Prostate gland (tissue), 2 donors: ENCODE results near the gene MRPL44. TPM values are rescaled to one million over a fixed set of nuclear protein-coding genes. Genes with fewer than 3 reads are reported as not detected.

Experiments
- DNase-seq: peaks from one replicate; pipeline ENCODE4 v3.0.0-alpha.2; 2019; ENCODE audit warnings: low spot score
- H3K27ac ChIP-seq, 2 donors: fragments of 200-600 bp; sonication (generic); 2 replicates each; pipeline ENCODE4 v1.5.1; 2017 to 2019
- H3K27me3 ChIP-seq: fragments of 200-600 bp; sonication (generic); replicated peaks from 2 replicates; pipeline ENCODE4 v1.5.1; 2019; ENCODE audit not compliant: insufficient read depth
- H3K36me3 ChIP-seq, 2 donors: fragments of 200-600 bp; sonication (generic); 1 replicate in 1 of 2; 2 replicates in 1 of 2; pipeline versions ENCODE4 v1.5.1 to v1.8.1; 2017 to 2019
- H3K4me1 ChIP-seq: fragments of 200-600 bp; sonication (generic); replicated peaks from 2 replicates; pipeline ENCODE4 v1.5.1; 2019
- H3K4me3 ChIP-seq, 2 donors: fragments of 200-600 bp; sonication (generic); 2 replicates each; pipeline ENCODE4 v1.5.1; 2017 to 2019
- H3K9me3 ChIP-seq: fragments of 200-600 bp; sonication (generic); 2 replicates; pipeline ENCODE4 v1.5.1; 2017
- POLR2A ChIP-seq: fragments of 450-650 bp; IDR thresholded peaks from one replicate; pipeline ENCODE4 v1.6.1; 2016; ENCODE audit warnings: antibody characterized with exemption, mild to moderate bottlenecking
- POLR2AphosphoS5 ChIP-seq: sonication (generic); formaldehyde crosslinking; IDR thresholded peaks from one replicate; pipeline ENCODE4 v1.6.1; 2017; ENCODE audit warnings: antibody characterized with exemption
- WGBS: methylation state at CpG from one replicate; pipeline ENCODE4 v1.1.5; 2018; 5-methylcytosine and 5-hydroxymethylcytosine counted together
- intact Hi-C: fragments of 100-400 bp; cut with DNase I; formaldehyde crosslinking; loops from one replicate; pipeline ENCODE4 v1.14.2; 2022
- total RNA-seq, 2 donors: library from RNA; depleted of rRNA; stranded (reverse); fragments of >200 nt; gene quantifications; one replicate each; pipeline ENCODE4 v1.1.0, GENCODE V29; 2016
- TF ChIP-seq, protein P1 (sequence below), 4 experiments: fragments of 200-600 bp in 2 of 4; fragments of 450-650 bp in 2 of 4; sonication (generic) in 2 of 4; IDR thresholded peaks; 1 replicate in 3 of 4; 2 replicates in 1 of 4; pipeline ENCODE4 v1.5.1; 2016 to 2019; ENCODE audit warnings: antibody characterized with exemption in 4 of 4, mild to moderate bottlenecking in 2 of 4, moderate library complexity in 2 of 4

The MRPL44 gene
- total RNA-seq, 2 donors from 2014 or later: 33.1 to 33.5 TPM

DNA sequence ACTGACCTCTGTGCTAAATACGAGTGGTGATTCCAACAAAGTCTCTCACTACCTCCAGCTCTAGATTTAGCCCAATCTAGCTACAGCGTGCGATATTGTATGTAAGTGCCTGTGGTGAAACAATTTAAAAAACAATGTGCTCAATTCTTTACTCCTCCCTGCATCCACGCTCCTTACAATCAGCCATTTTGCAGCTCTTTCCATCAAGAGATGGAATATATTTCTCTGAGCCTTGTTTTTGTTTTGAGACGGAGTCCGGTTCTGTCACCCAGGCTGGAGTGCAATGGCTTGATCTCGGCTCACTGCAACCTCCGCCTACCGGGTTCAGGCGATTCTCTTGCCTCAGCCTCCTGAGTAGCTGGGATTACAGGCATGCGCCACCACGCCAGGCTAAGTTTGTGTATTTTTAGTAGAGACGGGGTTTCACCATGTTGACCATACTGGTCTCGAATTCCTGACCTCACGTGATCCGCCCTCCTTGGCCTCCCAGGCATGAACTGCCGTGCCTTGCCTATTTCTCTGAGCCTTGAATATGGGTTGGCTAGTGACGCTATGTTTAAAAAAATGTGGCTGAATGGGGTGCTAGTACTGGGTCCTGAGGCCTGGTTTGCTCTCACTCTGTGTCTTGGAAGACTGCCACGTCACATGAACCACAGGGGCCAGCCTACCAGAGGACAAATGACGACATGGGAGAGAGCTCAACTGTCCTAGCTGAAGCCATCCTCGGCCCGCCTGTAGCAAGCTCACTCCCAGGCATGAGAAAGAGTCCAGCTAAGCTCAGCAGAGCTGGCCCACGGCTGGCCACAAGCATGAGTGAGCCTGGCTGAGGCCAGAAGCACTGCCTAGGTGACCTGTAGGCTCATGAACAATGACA is 26.9 kb upstream of the MRPL44 start:
- Histone ChIP-seq H3K4me1 (no peaks in the 10 kb centered on the region), H3K27ac (no peak overlapping the region), H3K36me3 (no peaks in the 10 kb centered on the region), H3K27me3 (no peaks in the 10 kb centered on the region), H3K4me3 (no peak overlapping the region), H3K9me3 (no peaks in the 10 kb centered on the region)
- no peak for DNase-seq
- intact Hi-C loops: no loop called here
- TF ChIP-seq POLR2A (no peak), POLR2AphosphoS5 (no peak)
- TF ChIP-seq, protein P1, sequence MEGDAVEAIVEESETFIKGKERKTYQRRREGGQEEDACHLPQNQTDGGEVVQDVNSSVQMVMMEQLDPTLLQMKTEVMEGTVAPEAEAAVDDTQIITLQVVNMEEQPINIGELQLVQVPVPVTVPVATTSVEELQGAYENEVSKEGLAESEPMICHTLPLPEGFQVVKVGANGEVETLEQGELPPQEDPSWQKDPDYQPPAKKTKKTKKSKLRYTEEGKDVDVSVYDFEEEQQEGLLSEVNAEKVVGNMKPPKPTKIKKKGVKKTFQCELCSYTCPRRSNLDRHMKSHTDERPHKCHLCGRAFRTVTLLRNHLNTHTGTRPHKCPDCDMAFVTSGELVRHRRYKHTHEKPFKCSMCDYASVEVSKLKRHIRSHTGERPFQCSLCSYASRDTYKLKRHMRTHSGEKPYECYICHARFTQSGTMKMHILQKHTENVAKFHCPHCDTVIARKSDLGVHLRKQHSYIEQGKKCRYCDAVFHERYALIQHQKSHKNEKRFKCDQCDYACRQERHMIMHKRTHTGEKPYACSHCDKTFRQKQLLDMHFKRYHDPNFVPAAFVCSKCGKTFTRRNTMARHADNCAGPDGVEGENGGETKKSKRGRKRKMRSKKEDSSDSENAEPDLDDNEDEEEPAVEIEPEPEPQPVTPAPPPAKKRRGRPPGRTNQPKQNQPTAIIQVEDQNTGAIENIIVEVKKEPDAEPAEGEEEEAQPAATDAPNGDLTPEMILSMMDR (IDR thresholded peaks at IDR 0.05): no peak
- 78% methylated on average over 23 of the region's 23 CpGs for WGBS

DNA sequence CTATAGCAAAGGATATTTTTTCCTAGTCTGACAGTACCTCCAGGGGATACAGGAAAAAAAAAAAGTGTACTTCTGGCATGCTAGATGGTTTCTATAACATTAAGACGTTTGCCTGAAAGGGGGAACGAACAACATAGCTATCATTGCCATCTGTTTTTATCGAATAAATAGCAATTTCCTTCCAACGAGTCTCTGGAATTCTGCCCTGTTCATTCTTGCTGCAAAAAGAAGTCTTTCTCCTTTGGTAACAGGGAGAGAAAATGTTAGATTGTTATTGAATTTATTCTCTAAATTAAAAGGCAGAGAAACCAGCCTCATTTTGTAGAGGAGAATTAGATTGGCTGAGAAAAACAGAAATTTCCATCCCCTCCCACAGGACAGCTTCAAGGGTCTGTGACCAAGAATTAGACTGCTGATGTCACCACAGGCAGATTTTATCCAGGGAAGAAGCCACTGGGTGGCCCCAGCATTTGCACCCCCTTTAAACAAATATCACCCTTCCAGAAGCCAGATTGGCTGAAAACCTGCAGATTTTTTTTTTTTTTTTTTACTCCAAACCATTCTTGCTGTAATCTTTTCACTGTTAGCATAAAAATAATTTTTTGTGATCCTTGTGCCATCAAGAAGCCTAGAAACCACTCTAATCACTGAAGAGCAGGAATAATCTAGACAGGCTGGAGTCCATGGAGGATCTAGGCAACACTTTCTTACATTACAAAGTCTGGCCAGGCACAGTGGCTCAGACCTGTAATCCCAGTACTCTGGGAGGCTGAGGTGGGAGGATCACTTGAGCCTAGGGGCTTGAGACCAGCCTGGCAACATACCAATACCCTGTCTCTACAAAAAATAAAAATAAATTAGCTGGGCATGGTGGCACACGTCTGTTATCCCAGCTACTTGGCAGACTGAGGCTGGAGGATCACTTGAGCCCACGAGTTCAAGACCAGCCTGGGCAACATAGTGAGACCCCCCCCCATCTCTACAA is 24.2 kb upstream of the MRPL44 start:
- H3K4me1 ChIP-seq: peaks cover 4% of the 10 kb centered on the region
- WGBS: 37% methylated on average over 6 of the region's 6 CpGs
- no peaks in the 10 kb centered on the region for H3K9me3 ChIP-seq
- TF ChIP-seq, protein P1 (IDR thresholded peaks at IDR 0.05): no peak
- TF ChIP-seq POLR2A: no peak
- no peak for TF ChIP-seq POLR2AphosphoS5
- intact Hi-C loops: no loop called here
- H3K36me3 ChIP-seq: no peaks in the 10 kb centered on the region
- no peak overlapping the region for H3K27ac ChIP-seq
- H3K4me3 ChIP-seq: no peak overlapping the region
- no peaks in the 10 kb centered on the region for H3K27me3 ChIP-seq
- DNase-seq: no peak

DNA sequence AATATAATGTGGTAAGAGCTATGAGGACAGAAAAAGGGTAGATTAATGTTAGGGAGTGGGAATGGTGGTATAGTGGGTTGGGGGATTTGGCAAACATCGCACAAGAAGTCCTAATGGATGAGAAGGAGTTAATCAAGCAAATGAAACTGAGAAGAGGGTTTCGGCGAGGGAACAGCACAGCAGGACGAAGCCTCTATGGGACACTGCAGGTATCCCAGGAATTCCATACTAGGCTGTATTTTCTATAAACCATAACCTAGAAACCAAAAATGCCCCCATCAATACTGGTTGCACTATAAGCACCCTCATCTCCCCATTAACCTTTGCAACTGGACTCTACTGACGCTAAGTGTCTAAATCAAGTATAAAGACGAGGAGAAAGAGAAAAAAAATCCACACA is 22.4 kb upstream of the MRPL44 start:
- no peak for DNase-seq
- H3K27ac ChIP-seq: no peak overlapping the region
- no peaks in the 10 kb centered on the region for H3K9me3 ChIP-seq
- no peaks in the 10 kb centered on the region for H3K27me3 ChIP-seq
- WGBS: 79% methylated on average over 6 of the region's 6 CpGs
- TF ChIP-seq POLR2AphosphoS5 (no peak), POLR2A (no peak)
- TF ChIP-seq, protein P1 (IDR thresholded peaks at IDR 0.05): no peak
- H3K4me3 ChIP-seq: no peak overlapping the region
- no peaks in the 10 kb centered on the region for H3K36me3 ChIP-seq
- H3K4me1 ChIP-seq: peaks cover 4% of the 10 kb centered on the region
- intact Hi-C loops: no loop called here

DNA sequence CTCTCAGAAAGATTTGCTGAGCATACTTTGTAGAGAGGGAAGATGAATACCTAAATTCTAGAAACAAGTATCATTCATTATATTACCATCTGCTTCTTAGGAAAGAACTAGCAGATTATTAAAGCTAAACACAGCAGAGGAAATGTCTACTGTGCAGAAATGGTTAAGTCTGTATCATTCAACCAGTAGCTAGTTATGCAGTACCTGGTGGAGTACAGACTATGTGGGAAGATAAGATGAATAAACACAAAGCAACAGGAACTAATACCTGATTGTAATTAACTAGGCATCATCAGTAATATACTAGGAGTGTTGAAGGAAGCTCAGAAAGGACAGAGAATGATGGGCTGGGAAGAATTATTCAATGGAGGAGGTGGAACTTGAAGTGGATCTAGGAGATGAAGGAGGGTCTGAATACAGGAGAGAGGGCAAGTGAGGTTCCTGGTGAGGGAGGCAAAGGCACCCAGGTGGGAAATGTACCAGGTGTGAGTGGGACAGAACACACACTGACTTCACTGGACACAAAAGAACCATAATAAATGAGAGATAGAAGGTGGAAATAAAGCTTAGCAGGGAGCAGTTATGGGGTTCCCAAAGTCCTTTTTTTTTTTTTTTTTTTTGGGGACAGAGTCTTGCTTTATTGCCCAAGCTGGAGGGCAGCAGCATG is 21.7 kb upstream of the MRPL44 start:
- no peak overlapping the region for H3K4me3 ChIP-seq
- intact Hi-C loops: no loop called here
- TF ChIP-seq POLR2AphosphoS5: no peak
- no peak for DNase-seq
- H3K36me3 ChIP-seq: no peaks in the 10 kb centered on the region
- no peaks in the 10 kb centered on the region for H3K9me3 ChIP-seq
- H3K4me1 ChIP-seq: peaks cover 4% of the 10 kb centered on the region
- H3K27ac ChIP-seq: no peak overlapping the region
- H3K27me3 ChIP-seq: no peaks in the 10 kb centered on the region

DNA sequence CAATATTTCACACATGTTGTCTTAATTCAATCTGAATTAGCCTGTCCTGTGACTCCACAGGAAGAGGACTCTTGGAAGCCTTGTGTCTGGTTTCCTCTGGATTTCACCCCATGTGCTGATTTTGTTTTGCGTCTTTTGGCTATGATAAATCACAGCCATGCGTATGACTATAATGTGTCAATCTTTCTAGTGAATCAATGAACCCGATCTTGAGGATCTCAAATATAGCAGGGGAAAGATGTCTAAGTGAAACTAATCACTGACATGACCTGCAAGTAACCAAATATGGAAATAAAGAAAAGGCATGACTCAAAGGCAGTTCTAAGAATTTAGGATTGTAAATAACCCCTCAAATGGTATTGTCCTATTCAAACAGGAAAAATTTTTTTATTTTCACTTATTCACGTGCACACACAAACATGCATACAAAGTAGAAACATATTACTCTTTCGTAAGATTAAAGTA is 20.4 kb upstream of the MRPL44 start:
- Histone ChIP-seq H3K9me3 (no peaks in the 10 kb centered on the region), H3K27me3 (no peaks in the 10 kb centered on the region), H3K4me1 (peaks cover 4% of the 10 kb centered on the region), H3K4me3 (no peak overlapping the region), H3K27ac (peak overlapping the region in 1 of 2 donors; percentile 8), H3K36me3 (no peaks in the 10 kb centered on the region)
- no peak for DNase-seq
- WGBS: 76% methylated on average over 5 of the region's 5 CpGs
- TF ChIP-seq POLR2A: no peak
- TF ChIP-seq POLR2AphosphoS5: no peak
- TF ChIP-seq, protein P1 (IDR thresholded peaks at IDR 0.05): no peak
- intact Hi-C loops: no loop called here
